ENCODE measurements around the gene SPATS2.

SPATS2 gene

DNA sequence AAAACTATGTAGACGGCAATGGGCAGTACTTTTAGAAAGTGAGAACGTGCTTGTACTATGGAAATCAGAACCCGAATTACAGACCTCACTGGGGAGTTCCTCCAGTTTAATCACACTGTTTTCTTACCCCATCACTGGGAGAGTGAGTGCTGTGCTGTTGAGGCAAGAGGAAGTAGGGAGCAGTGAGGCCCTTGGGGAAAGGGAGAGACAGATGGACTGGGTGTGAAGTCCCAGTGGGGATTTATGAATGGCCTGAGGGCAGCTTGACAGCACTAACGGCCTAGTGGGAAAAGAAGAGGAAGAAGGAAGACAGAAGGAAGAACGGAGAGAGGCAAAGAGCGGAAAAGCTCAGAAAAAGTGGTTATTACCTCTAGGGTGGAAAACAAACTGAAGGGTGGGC lies 195.0 kb downstream of the SPATS2 start:
- no peak for DNase-seq (ENCODE audit: extremely low read depth, low read depth)
- no peak overlapping the region for H3K4me3 ChIP-seq (replicated peaks; ENCODE audit: low read depth, low read length)
- TF ChIP-seq, protein P1, sequence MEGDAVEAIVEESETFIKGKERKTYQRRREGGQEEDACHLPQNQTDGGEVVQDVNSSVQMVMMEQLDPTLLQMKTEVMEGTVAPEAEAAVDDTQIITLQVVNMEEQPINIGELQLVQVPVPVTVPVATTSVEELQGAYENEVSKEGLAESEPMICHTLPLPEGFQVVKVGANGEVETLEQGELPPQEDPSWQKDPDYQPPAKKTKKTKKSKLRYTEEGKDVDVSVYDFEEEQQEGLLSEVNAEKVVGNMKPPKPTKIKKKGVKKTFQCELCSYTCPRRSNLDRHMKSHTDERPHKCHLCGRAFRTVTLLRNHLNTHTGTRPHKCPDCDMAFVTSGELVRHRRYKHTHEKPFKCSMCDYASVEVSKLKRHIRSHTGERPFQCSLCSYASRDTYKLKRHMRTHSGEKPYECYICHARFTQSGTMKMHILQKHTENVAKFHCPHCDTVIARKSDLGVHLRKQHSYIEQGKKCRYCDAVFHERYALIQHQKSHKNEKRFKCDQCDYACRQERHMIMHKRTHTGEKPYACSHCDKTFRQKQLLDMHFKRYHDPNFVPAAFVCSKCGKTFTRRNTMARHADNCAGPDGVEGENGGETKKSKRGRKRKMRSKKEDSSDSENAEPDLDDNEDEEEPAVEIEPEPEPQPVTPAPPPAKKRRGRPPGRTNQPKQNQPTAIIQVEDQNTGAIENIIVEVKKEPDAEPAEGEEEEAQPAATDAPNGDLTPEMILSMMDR (IDR thresholded peaks at IDR 0.05; ENCODE audit: low read depth, low read length, missing control alignments), result no peak

DNA sequence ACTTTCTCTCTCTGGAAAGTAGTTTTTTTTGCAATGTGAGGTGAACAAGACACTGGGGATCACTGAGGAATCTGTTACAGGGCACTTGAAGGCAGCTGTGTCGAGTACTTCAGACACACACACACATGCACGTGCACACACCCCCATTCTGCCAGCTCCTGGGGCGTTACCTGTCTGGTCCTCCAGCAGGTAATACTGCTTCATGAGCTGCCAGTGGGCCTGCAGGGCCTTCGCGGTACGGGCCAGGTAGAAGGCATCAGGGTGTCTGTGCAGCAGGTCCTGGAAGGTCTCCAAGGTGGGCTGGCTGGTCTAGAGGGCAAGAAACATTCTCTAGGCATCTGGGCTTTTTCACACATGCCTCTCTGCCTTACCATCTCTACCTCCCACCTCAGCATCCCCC lies 195.6 kb downstream of the SPATS2 start:
- TF ChIP-seq, protein P1 (IDR thresholded peaks at IDR 0.05; ENCODE audit: low read depth, low read length, missing control alignments), result no peak
- DNase-seq (ENCODE audit: extremely low read depth, low read depth), result no peak
- H3K4me3 ChIP-seq (replicated peaks; ENCODE audit: low read depth, low read length), result no peak overlapping the region

DNA sequence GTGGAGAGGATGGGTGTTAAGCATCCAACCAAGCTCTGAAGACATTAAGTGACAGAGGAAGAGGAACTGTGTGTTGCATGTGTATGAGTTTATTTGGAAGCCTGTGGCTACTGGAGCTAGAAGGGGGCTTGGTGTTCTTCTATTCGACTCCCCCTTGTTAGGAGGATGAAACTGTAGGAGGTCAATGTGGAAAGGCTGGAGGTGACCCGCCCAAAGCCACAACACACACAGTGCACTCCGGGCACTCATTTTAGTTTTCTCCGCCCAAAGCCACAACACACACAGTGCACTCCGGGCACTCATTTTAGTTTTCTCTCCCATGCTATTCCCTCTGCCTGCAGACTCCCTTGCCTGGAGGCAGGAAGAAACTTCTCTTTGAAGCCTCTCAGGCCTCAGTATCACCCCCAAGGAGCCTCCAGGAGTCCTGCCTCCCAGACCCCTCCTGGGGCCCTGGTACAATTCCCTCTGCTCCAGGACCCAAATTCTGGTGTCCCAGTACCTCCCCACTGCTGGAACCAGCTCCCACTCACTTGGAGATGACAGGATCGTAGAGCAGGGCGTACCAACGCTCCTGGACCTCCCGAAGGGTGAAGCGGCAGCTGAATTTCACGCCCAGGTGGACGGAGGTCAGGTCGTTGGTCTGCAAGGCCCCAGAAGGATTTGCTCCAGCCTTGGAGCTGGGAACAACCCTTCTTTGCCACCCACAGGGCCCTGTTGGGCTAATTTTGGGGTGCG lies 196.9 kb downstream of the SPATS2 start:
- no peak for DNase-seq (ENCODE audit: extremely low read depth, low read depth)
- no peak overlapping the region for H3K4me3 ChIP-seq (replicated peaks; ENCODE audit: low read depth, low read length)
- TF ChIP-seq, protein P1 (IDR thresholded peaks at IDR 0.05; ENCODE audit: low read depth, low read length, missing control alignments), result no peak

DNA sequence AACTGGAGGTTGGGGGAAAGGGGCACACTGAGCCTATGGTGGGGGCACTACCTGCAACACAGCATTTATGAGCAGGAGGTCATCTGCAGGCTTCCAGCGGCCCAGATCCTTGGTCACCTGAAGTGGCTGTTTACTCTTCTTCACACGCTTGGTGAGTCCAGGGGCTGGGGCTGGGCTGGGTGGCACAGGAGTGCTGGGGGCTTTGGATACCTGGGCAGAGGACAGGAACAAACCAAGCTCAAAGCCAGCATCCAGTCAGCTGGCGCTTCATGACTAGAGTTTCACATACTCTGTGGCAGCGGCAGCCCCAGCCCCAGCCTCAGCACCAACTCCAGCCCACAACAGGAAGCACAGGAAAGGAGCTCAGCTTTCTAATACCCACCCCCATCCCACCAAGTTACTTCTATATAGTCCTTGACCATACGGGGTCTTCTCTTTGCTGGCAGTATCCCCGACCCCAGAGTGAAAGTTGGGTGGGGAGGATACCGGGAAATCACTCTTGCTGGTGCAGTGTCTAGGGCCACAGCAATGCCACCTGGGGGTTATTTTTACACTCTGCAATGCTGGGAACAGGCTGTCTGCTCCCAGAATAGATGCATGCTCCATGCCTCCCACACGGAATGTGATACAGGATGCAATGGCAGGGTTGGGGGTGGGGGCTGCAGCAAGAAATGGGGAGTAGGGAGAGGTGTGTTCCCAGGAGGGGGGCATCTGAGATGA lies 197.6 kb downstream of the SPATS2 start:
- H3K4me3 ChIP-seq (replicated peaks; ENCODE audit: low read depth, low read length), result no peak overlapping the region
- TF ChIP-seq, protein P1 (IDR thresholded peaks at IDR 0.05; ENCODE audit: low read depth, low read length, missing control alignments), result no peak
- no peak for DNase-seq (ENCODE audit: extremely low read depth, low read depth)

DNA sequence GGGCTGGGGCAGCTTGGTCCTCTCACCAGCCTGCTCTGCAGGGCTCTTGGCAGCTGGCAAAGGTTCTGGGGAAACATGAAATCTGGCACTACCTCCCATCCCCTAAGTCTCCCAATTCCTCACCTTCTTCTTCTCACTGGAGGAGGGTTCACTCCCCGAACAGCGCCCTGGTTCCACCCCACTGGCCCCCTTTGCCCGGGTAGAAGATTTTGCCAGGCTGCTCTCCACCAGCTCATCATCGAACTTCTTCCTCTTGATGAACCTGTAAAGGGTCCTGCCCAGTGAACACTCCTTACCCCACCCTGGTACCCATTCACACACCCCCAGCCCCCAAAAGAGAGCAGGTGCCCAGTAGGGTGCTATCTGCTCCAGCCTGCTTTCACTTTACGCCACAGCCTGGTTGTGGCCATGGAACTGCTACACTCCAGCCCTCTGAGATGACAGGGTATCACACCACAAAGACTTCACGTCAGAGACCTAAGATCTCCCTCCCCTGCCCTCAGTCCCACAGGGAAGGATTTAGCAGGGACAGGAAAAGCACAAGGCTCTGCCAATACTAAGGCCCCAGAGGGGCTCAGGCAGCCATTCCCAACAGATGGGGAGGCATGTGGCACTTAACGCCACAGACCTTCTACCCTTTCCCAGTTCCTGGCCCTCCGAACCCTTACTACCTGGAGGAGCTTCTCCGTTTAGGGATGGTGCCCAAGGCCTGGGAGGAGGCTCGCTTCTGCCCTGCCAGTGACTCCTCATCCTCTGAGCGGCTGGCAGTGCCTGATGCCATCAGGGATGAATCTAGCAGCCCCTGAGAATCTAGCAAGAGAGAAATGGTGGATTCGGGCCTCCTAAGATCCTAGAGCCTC lies 198.4 kb downstream of the SPATS2 start:
- TF ChIP-seq, protein P1 (IDR thresholded peaks at IDR 0.05; ENCODE audit: low read depth, low read length, missing control alignments), result no peak
- no peak for DNase-seq (ENCODE audit: extremely low read depth, low read depth)
- no peak overlapping the region for H3K4me3 ChIP-seq (replicated peaks; ENCODE audit: low read depth, low read length)

DNA sequence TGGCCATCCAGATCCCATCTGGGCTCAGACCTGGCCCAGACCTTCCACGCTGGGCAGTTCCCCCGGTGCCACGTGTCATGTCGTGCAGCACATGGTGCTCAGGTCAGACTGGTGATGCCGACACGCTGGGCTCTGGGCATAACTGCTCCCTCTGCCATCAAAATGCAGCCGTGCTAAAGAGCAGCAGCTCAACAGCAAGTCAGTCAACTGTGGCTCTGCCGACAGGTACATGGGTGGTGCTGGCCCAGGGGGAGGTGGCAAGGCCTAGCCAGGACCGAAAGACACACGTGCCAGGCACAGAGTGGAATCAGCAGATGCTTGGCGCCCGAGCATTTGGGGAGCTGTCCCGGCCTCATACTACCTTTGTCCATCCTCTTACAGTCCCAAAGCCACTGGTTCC lies 199.1 kb downstream of the SPATS2 start:
- TF ChIP-seq, protein P1 (IDR thresholded peaks at IDR 0.05; ENCODE audit: low read depth, low read length, missing control alignments), result no peak
- no peak for DNase-seq (ENCODE audit: extremely low read depth, low read depth)
- peak overlapping the region; percentile 99 for H3K4me3 ChIP-seq (replicated peaks; ENCODE audit: low read depth, low read length)

All from HFF-Myc (cell line).